ENCODE data around the gene COL20A1.

COL20A1 gene

GRCh38 chr20:63261060-63261794 is 31.8 kb upstream of the COL20A1 start:
- no peak for DNase-seq (ENCODE audit: low read depth)

GRCh38 chr20:63261795-63262528 is 31.0 kb upstream of the COL20A1 start:
- DNase-seq (ENCODE audit: low read depth): no peak

- no peak for DNase-seq (ENCODE audit: low read depth)
These were observed 30.1 kb upstream of the COL20A1 start for GRCh38 chr20:63262836-63263235.

- DNase-seq (ENCODE audit: low read depth): no peak
These were observed 29.0 kb upstream of the COL20A1 start for GRCh38 chr20:63264000-63264399.

- DNase-seq (ENCODE audit: low read depth): no peak
These were observed 28.5 kb upstream of the COL20A1 start for GRCh38 chr20:63264519-63264918.

- peak; percentile 42 for DNase-seq (ENCODE audit: low read depth)
These were observed 27.0 kb upstream of the COL20A1 start for GRCh38 chr20:63265891-63266515.

- no peak for DNase-seq (ENCODE audit: low read depth)
These were observed 25.3 kb upstream of the COL20A1 start for GRCh38 chr20:63267691-63268090.

GRCh38 chr20:63268256-63268655 is 24.7 kb upstream of the COL20A1 start:
- no peak for DNase-seq (ENCODE audit: low read depth)

- no peak for DNase-seq (ENCODE audit: low read depth)
These were observed 24.1 kb upstream of the COL20A1 start for GRCh38 chr20:63268671-63269439.

GRCh38 chr20:63269724-63270123 is 23.3 kb upstream of the COL20A1 start:
- no peak for DNase-seq (ENCODE audit: low read depth)

- no peak for DNase-seq (ENCODE audit: low read depth)
These were observed 22.2 kb upstream of the COL20A1 start for GRCh38 chr20:63270606-63271325.

- DNase-seq (ENCODE audit: low read depth): peak; percentile 28
These were observed 20.6 kb upstream of the COL20A1 start, which contains the start of gene ARFGAP1 for GRCh38 chr20:63272105-63273058. TSS of gene ARFGAP1 (plus strand) at chr20:63272813. CDS start at chr20:63275581, 2,768 bp downstream.

- no peak for DNase-seq (ENCODE audit: low read depth)
These were observed 19.9 kb upstream of the COL20A1 start for GRCh38 chr20:63273059-63273579.

- peak; percentile 16 for DNase-seq (ENCODE audit: low read depth)
These were observed 19.2 kb upstream of the COL20A1 start for GRCh38 chr20:63273635-63274380.

GRCh38 chr20:63274381-63275228 is 18.4 kb upstream of the COL20A1 start:
- no peak for DNase-seq (ENCODE audit: low read depth)

- DNase-seq (ENCODE audit: low read depth): no peak
These were observed 17.2 kb upstream of the COL20A1 start for GRCh38 chr20:63275825-63276224.

- no peak for DNase-seq (ENCODE audit: low read depth)
These were observed 16.0 kb upstream of the COL20A1 start for GRCh38 chr20:63276956-63277355.
